Stimulated activated CD8-positive, alpha-beta memory T cell treated with anti-CD3 and anti-CD28 coated beads, Interleukin-12 subunit alpha, Interleukin-12 subunit beta, amount 100 ng/mL, for 24 hours (primary cell): ENCODE results near the gene NELL2.

Source experiments
- DNase-seq: peaks from one replicate; pipeline ENCODE4 v3.0.0-alpha.2; 2020; ENCODE audit errors: extremely low read depth

Gene NELL2

DNA sequence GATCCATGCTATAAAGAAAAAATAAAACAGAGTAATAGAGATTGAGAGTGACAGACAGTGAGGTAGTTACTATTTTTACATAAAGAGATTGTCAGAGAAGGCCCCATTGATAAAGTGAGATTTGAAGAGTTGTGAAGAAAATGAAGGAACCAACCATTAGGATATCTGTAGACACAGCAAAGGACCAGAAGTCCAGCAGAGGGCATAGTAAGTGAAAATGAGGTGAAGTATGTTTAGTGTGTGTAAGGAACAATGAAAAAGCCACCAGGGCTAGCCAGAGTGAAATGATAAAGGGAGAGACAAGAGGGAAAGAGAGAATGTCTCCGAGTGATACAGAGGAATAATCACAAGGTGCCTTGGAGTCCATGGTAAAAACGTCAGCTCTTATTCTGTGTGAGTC, 411.0 kb downstream of the NELL2 start:
- DNase-seq = no peak

DNA sequence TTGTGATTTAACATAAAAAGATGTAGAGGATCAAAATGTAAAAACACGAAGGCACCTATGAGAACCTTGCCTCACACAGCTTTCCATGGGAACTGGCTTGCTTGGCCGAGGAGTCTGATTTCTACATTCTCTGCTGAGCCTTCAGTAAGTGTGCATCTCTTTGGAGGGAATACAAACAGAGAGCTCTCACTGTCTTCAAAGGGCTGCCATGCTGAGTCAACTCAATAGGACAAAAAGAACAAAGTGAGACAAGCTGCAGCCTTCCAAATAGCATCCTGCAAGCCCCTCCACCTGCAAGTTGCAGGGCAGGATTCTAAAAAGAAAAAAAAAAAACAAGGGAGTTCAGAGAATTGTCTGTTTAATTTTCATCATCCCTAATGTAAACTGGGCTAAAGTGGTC, 411.9 kb downstream of the NELL2 start:
- DNase-seq = no peak

DNA sequence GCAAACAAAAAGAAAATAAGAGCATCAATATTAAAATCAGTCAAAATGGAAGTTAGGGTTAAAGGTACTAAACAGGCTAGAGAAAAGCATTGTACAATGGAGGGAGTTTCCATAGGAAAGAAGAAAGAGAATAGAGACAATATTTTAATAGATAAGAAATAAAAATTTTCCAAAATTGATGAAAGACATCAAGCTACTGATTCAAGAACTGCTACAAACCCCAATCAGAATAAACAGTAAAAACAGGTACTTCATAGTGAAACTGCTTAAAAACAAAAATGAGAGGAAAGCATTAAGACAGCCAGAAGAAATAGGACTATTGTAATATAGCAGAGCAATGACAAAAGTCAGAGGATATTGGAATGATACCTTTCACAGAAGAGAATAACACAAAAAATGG, 413.4 kb downstream of the NELL2 start:
- no peak for DNase-seq

DNA sequence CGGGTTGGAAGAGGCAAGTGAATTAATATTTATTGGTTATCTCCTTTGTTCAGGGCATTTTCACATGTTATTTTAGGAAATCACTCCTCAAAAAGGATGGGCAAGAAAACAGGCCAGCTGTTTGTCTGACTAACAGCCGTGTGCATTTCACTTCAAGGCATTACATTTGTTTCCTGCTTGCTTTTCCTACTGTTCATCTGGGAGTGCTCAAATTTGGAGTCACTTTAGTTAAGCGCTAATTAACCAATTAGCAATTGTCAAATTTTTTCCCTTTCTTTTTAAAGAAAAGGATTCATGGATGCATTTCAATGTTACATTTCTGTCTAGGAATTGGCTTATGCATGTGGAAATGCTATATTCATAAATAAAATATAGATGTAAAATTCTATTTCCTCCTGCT, 415.9 kb downstream of the NELL2 start:
- DNase-seq = no peak

DNA sequence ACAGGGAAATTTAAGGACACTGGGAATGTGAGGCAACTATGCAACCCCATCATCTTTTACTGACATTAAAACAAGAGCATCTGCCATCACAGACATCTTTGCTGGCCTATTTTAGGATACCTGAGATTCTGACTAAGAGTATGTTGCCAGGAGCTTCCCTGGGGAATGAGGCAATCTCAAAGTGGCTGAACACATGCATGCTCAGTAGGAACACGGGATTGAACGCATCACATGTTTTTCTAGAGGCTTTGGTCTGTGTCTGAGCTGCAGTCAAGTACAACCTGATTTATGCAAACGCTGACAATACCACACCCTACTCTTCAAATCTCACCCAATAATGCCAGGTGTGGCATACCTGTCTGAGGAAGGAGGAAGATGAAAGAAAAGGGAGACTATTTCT, 416.5 kb downstream of the NELL2 start:
- no peak for DNase-seq
